ENCODE measurements around the gene LCE3B. TPM values are rescaled to one million over a fixed set of nuclear protein-coding genes. Genes with fewer than 3 reads are reported as not detected.

LCE3B gene
- total and polyA plus RNA-seq, 10 of the 15 experiments (the other 5 are each of a cell fraction or from before 2014, with no cell fraction given), result not detected

- ChIA-PET SMC1A (ENCODE audit: uncharacterized antibody, unreplicated experiment) (interaction anchor here (0.6 to 0.8 kb wide), 2 partner anchors 13 to 54 kb away, joined by 3 read pairs; no protein-coding TSS in a partner anchor), RAD21 (ENCODE audit: unreplicated experiment) (no interaction called here), CTCF (no interaction called here), POLR2A (no interaction called here)
- intact Hi-C loops (cut with micrococcal nuclease; ENCODE audit: unreplicated experiment), result no loop called here
- Histone ChIP-seq H4K20me1 (ENCODE audit: control insufficient read depth, insufficient read depth) (no peaks in the 10 kb centered on the region), H3K79me2 (ENCODE audit: control insufficient read depth, insufficient read depth, low read length) (no peaks in the 10 kb centered on the region), H2AFZ (ENCODE audit: control insufficient read depth, low read depth, low read length) (no peak within 1 kb of the TSS), H3K27me3 (replicated peaks in 1 of 2; ENCODE audit: control insufficient read depth in 2 of 2, insufficient read depth in 2 of 2, low read length in 1 of 2) (no peaks in the 10 kb centered on the region), H3K36me3 (ENCODE audit: control insufficient read depth in 2 of 2, insufficient read depth in 2 of 2, low read length in 1 of 2) (no peaks in the 10 kb centered on the region), H3K9ac (ENCODE audit: control insufficient read depth, insufficient read depth, low read length) (no peak within 1 kb of the TSS), H3K9me3 (replicated peaks; ENCODE audit: control insufficient read depth, insufficient read depth, low read length) (peaks cover 2% of the 10 kb centered on the region; the same call in 1 of the 3 replicates), H3K27ac (ENCODE audit: control insufficient read depth, insufficient read depth) (no peak within 1 kb of the TSS), H3K4me2 (ENCODE audit: control insufficient read depth, insufficient read depth) (no peak within 1 kb of the TSS), H3K4me1 (ENCODE audit: control insufficient read depth, insufficient read depth, low read length) (no peaks in the 10 kb centered on the region), H3K4me3 (no peak within 1 kb of the TSS)
- 47% methylated on average over 1 of the region's 1 CpG for WGBS (ENCODE audit: insufficient coverage, insufficient replicate concordance, low lambda C conversion rate, missing lambda C conversion rate)
- ATAC-seq, result no peak
- no peak for FAIRE-seq
- in situ Hi-C loops (cut with MboI), result no loop called here
- no TSS peak for BruUV-seq (replicated peaks)
- TF ChIP-seq FOXM1 (IDR thresholded peaks at IDR 0.05; ENCODE audit: low read depth, low read length), result no peak
- TF ChIP-seq RBBP5 (conservative IDR thresholded peaks at IDR 0.05), result no peak
- TF ChIP-seq YBX1 (IDR thresholded peaks at IDR 0.05), result no peak
- TF ChIP-seq, protein P1, sequence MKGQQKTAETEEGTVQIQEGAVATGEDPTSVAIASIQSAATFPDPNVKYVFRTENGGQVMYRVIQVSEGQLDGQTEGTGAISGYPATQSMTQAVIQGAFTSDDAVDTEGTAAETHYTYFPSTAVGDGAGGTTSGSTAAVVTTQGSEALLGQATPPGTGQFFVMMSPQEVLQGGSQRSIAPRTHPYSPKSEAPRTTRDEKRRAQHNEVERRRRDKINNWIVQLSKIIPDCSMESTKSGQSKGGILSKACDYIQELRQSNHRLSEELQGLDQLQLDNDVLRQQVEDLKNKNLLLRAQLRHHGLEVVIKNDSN (IDR thresholded peaks at IDR 0.05; ENCODE audit: borderline replicate concordance, extremely low read length, insufficient read depth, low read depth, low read length), result no peak
- TF ChIP-seq EED (IDR thresholded peaks at IDR 0.05; ENCODE audit: low read depth), result no peak
- no peak for TF ChIP-seq BMI1 (IDR thresholded peaks at IDR 0.05; ENCODE audit: borderline replicate concordance)
- no peak for TF ChIP-seq SUZ12 (IDR thresholded peaks at IDR 0.05; ENCODE audit: unreplicated experiment)
- no peak for TF ChIP-seq NR2C2 (IDR thresholded peaks at IDR 0.05; ENCODE audit: borderline replicate concordance, control insufficient read depth, insufficient read length, low read depth)
- no peak for TF ChIP-seq NFIC (IDR thresholded peaks at IDR 0.05; ENCODE audit: low read depth, low read length)
- no peak for TF ChIP-seq ZNF24 (IDR thresholded peaks at IDR 0.05)
- no peak for DNase-seq (ENCODE audit: low read depth, low spot score)
Measured at GRCh38 chr1:152566681-152567080, 46.9 kb upstream of the LCE3B start, which contains the start of gene LCE3E. Gene LCE3E, minus strand, starts transcription at chr1:152566780. Its CDS starts 572 bp downstream, at chr1:152566208.

Measured in GM12878 (cell line).